HepG2 (cell line): ENCODE results near the gene CES1.

Experiments used
- BHLHE40 ChIP-seq: IDR thresholded peaks from 2 replicates; pipeline ENCODE4 v1.6.1; 2011; ENCODE audit warnings: low read length, improper control_type of control experiment
- CTCF ChIP-seq: sonication (generic); formaldehyde crosslinking; IDR thresholded peaks from 2 replicates; pipeline ENCODE4 v1.5.0; 2020; ENCODE audit warnings: mild to moderate bottlenecking, missing genetic modification reagents, moderate library complexity
- ELF1 ChIP-seq: sonication (generic); formaldehyde crosslinking; IDR thresholded peaks from 2 replicates; pipeline ENCODE4 v1.4.0; 2020; ENCODE audit warnings: missing genetic modification reagents
- GABPB1 ChIP-seq: IDR thresholded peaks from 2 replicates; pipeline ENCODE4 v1.6.1; 2016; ENCODE audit warnings: mild to moderate bottlenecking, missing genetic modification reagents, moderate library complexity, missing compliant biosample characterization
- MLLT10 ChIP-seq: sonication (generic); formaldehyde crosslinking; IDR thresholded peaks from 2 replicates; pipeline ENCODE4 v1.4.0; 2020; ENCODE audit warnings: missing genetic modification reagents
- MYC ChIP-seq: sonication (generic); formaldehyde crosslinking; IDR thresholded peaks from 2 replicates; pipeline ENCODE4 v1.9.0; 2021; ENCODE audit warnings: missing genetic modification reagents, borderline replicate concordance
- POGK ChIP-seq: sonication (generic); formaldehyde crosslinking; conservative IDR thresholded peaks from 2 replicates; pipeline ENCODE4 v1.8.0; 2022; ENCODE audit warnings: mild to moderate bottlenecking, moderate library complexity, missing genetic modification reagents
- RAD21 ChIP-seq: fragments of 450-650 bp; formaldehyde crosslinking; IDR thresholded peaks from 2 replicates; pipeline ENCODE4 v1.5.0; 2020; ENCODE audit warnings: mild to moderate bottlenecking
- REST ChIP-seq, 2 experiments: IDR thresholded peaks; 2 replicates each; pipeline ENCODE4 v1.6.1; 2011 to 2012; ENCODE audit warnings: low read length in 2 of 2, borderline replicate concordance in 1 of 2, low read depth in 1 of 2, mild to moderate bottlenecking in 1 of 2, moderate library complexity in 1 of 2
- SP140L ChIP-seq: sonication (generic); formaldehyde crosslinking; IDR thresholded peaks from 2 replicates; pipeline ENCODE4 v1.4.0; 2020; ENCODE audit warnings: missing genetic modification reagents, borderline replicate concordance
- SSRP1 ChIP-seq: IDR thresholded peaks from 2 replicates; pipeline ENCODE4 v1.6.1; 2016; ENCODE audit warnings: control low read depth
- ZSCAN25 ChIP-seq: sonication (generic); formaldehyde crosslinking; IDR thresholded peaks from 2 replicates; pipeline ENCODE4 v1.8.0; 2022; ENCODE audit warnings: mild to moderate bottlenecking, missing genetic modification reagents
- TF ChIP-seq, protein P1 (sequence below): sonication (generic); IDR thresholded peaks from 2 replicates; pipeline ENCODE4 v1.6.1; 2016; ENCODE audit warnings: low read depth, borderline replicate concordance
- TF ChIP-seq, protein P2 (sequence below): sonication (generic); formaldehyde crosslinking; IDR thresholded peaks from 2 replicates; pipeline ENCODE4 v1.4.0; 2020; ENCODE audit warnings: missing genetic modification reagents

DNA sequence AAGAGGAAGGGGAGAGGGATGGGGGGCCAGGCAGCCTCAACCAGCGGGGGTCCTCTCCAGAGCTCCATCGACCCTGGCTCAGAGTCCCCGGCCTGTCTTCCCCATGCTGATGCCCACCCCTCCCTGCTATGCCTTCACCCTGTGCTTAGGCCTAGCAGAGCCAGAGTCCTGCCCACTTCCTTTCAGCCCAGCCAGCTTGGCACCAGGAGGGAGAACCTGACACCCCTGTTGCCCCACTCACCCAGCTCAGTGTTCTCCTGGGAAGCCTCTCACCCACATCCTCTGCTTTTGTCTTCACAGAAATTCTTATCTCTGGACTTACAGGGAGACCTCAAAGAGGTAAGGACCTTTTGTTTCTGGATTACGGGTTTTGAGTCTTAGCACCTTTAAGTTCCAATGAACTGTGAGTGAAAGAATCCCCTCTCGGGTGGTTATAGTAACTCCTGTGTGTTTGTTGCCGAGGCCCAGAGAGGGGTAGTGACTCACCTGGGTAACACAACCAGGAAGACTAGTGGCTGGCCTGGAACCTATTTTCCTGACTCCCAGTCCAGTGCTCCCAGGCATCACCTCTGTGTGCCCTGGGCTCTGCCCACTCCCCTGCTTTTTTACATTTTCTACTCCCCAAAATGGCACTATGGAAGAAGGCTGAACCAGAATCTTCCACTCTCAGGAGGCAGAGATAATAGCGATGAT is 53.3 kb downstream of the CES1 start:
- TF ChIP-seq ELF1 (no peak), POGK (no peak), GABPB1 (no peak), SP140L (no peak), CTCF (CRISPR knock-in tag) (no peak), ZSCAN25 (no peak), SSRP1 (CRISPR knock-in tag) (no peak), RAD21 (no peak), BHLHE40 (no peak), REST (IDR thresholded peaks at IDR 0.05; ENCODE audit: borderline replicate concordance in 1 of 2, low read depth in 1 of 2, low read length in 2 of 2) (no peak), MLLT10 (CRISPR knock-in tag) (no peak), MYC (CRISPR knock-in tag) (no peak)
- TF ChIP-seq, protein P1, sequence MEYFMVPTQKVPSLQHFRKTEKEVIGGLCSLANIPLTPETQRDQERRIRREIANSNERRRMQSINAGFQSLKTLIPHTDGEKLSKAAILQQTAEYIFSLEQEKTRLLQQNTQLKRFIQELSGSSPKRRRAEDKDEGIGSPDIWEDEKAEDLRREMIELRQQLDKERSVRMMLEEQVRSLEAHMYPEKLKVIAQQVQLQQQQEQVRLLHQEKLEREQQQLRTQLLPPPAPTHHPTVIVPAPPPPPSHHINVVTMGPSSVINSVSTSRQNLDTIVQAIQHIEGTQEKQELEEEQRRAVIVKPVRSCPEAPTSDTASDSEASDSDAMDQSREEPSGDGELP = no peak
- TF ChIP-seq, protein P2, sequence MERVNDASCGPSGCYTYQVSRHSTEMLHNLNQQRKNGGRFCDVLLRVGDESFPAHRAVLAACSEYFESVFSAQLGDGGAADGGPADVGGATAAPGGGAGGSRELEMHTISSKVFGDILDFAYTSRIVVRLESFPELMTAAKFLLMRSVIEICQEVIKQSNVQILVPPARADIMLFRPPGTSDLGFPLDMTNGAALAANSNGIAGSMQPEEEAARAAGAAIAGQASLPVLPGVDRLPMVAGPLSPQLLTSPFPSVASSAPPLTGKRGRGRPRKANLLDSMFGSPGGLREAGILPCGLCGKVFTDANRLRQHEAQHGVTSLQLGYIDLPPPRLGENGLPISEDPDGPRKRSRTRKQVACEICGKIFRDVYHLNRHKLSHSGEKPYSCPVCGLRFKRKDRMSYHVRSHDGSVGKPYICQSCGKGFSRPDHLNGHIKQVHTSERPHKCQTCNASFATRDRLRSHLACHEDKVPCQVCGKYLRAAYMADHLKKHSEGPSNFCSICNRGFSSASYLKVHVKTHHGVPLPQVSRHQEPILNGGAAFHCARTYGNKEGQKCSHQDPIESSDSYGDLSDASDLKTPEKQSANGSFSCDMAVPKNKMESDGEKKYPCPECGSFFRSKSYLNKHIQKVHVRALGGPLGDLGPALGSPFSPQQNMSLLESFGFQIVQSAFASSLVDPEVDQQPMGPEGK = no peak
